HepG2 (cell line): ENCODE data around the gene IPO5. TPM values are rescaled to one million over a fixed set of nuclear protein-coding genes. Genes with fewer than 3 reads are reported as not detected.

ENCODE experiments used
- ATF1 ChIP-seq: IDR thresholded peaks from 2 replicates; pipeline ENCODE4 v1.6.1; 2016; ENCODE audit warnings: mild to moderate bottlenecking, control low read depth
- BATF2 ChIP-seq: sonication (generic); formaldehyde crosslinking; IDR thresholded peaks from 2 replicates; pipeline ENCODE4 v1.8.0; 2022; ENCODE audit warnings: mild to moderate bottlenecking, missing genetic modification reagents, moderate library complexity
- DNMT1 ChIP-seq: sonication (generic); formaldehyde crosslinking; IDR thresholded peaks from 2 replicates; pipeline ENCODE4 v1.5.1; 2020; ENCODE audit warnings: mild to moderate bottlenecking, missing genetic modification reagents
- FOXK1 ChIP-seq: sonication (generic); formaldehyde crosslinking; IDR thresholded peaks from 2 replicates; pipeline ENCODE4 v1.4.0; 2020; ENCODE audit warnings: low read depth, missing genetic modification reagents, borderline replicate concordance
- HOXA3 ChIP-seq: sonication (generic); formaldehyde crosslinking; IDR thresholded peaks from 2 replicates; pipeline ENCODE4 v1.5.0; 2020; ENCODE audit warnings: missing genetic modification reagents
- HOXD1 ChIP-seq: sonication (generic); formaldehyde crosslinking; IDR thresholded peaks from 2 replicates; pipeline ENCODE4 v1.5.0; 2020; ENCODE audit warnings: missing genetic modification reagents
- KDM5A ChIP-seq: fragments of 200-600 bp; sonication (generic); IDR thresholded peaks from 2 replicates; pipeline ENCODE4 v1.7.0; 2018; ENCODE audit warnings: antibody characterized with exemption, mild to moderate bottlenecking, low read length, borderline replicate concordance
- LCORL ChIP-seq, 2 experiments: fragments of 450-650 bp in 1 of 2; sonication (generic) in 1 of 2; formaldehyde crosslinking in 1 of 2; IDR thresholded peaks; 2 replicates each; pipeline versions ENCODE4 v1.5.0 to v1.6.1; 2017 to 2020; ENCODE audit warnings: antibody characterized with exemption in 1 of 2, missing genetic modification reagents in 1 of 2
- MED13 ChIP-seq: sonication (generic); formaldehyde crosslinking; IDR thresholded peaks from 2 replicates; pipeline ENCODE4 v1.5.0; 2020; ENCODE audit warnings: missing genetic modification reagents
- PHF21A ChIP-seq: sonication (generic); formaldehyde crosslinking; IDR thresholded peaks from 2 replicates; pipeline ENCODE4 v1.5.0; 2020; ENCODE audit warnings: mild to moderate bottlenecking, missing genetic modification reagents
- POLR2AphosphoS5 ChIP-seq: IDR thresholded peaks from 2 replicates; pipeline ENCODE4 v1.6.1; 2012; ENCODE audit warnings: low read depth, low read length
- RCOR2 ChIP-seq: IDR thresholded peaks from 2 replicates; pipeline ENCODE4 v1.6.1; 2016; ENCODE audit warnings: missing biosample characterization, missing genetic modification reagents
- RXRA ChIP-seq: sonication (generic); formaldehyde crosslinking; IDR thresholded peaks from 2 replicates; pipeline ENCODE4 v1.5.1; 2020; ENCODE audit warnings: missing genetic modification reagents
- SP4 ChIP-seq: sonication (generic); formaldehyde crosslinking; IDR thresholded peaks from 2 replicates; pipeline ENCODE4 v1.8.1; 2023; ENCODE audit warnings: mild to moderate bottlenecking, missing genetic modification reagents
- ZBED4 ChIP-seq: sonication (generic); formaldehyde crosslinking; IDR thresholded peaks from 2 replicates; pipeline ENCODE4 v1.4.0; 2020; ENCODE audit warnings: missing genetic modification reagents, borderline replicate concordance
- ZFP1 ChIP-seq: IDR thresholded peaks from 2 replicates; pipeline ENCODE4 v1.6.1; 2016
- ZNF30 ChIP-seq: sonication (generic); formaldehyde crosslinking; IDR thresholded peaks from 2 replicates; pipeline ENCODE4 v1.5.0; 2020; ENCODE audit warnings: mild to moderate bottlenecking, missing genetic modification reagents
- ZNF737 ChIP-seq: sonication (generic); formaldehyde crosslinking; IDR thresholded peaks from 2 replicates; pipeline ENCODE4 v1.5.0; 2020; ENCODE audit warnings: missing genetic modification reagents, mild to moderate bottlenecking, borderline replicate concordance
- ZNF790 ChIP-seq: sonication (generic); formaldehyde crosslinking; IDR thresholded peaks from 2 replicates; pipeline ENCODE4 v1.8.0; 2022; ENCODE audit warnings: missing genetic modification reagents, mild to moderate bottlenecking, borderline replicate concordance
- polyA plus RNA-seq, 8 experiments: library from polyadenylated mRNA; depleted of rRNA in 3 of 8; stranded (reverse) in 7 of 8; unstranded in 1 of 8; fragments of >200 nt; fragmentation: Illumina TruSeq in 4 of 8; extraction: Trizol in 4 of 8; gene quantifications; 2 replicates each; pipeline versions ENCODE4 v1.2.1 to v1.2.3, GENCODE V29; 2011 to 2016; ENCODE audit warnings: low read depth in 4 of 8, missing spikeins in 1 of 8, mixed read lengths in 1 of 8; ENCODE audit not compliant: insufficient read depth in 1 of 8
- total RNA-seq, 5 experiments: library from RNA; depleted of rRNA; stranded (reverse); fragments of >200 nt; fragmentation: Illumina TruSeq; extraction: Trizol; gene quantifications; 2 replicates each; pipeline ENCODE4 v1.2.3, GENCODE V29; 2016; ENCODE audit warnings: low read depth in 1 of 5
- TF ChIP-seq, protein P1 (sequence below): IDR thresholded peaks from 2 replicates; pipeline ENCODE4 v1.4.0; 2020; ENCODE audit warnings: mild to moderate bottlenecking, missing genetic modification reagents
- TF ChIP-seq, protein P2 (sequence below): fragments of 450-650 bp; IDR thresholded peaks from 2 replicates; pipeline ENCODE4 v1.6.1; 2017; ENCODE audit warnings: mild to moderate bottlenecking

Gene IPO5
- total and polyA plus RNA-seq, 2 of the 13 experiments (the other 11 are each of a cell fraction or from before 2014, with no cell fraction given), result 155 to 242 TPM

DNA sequence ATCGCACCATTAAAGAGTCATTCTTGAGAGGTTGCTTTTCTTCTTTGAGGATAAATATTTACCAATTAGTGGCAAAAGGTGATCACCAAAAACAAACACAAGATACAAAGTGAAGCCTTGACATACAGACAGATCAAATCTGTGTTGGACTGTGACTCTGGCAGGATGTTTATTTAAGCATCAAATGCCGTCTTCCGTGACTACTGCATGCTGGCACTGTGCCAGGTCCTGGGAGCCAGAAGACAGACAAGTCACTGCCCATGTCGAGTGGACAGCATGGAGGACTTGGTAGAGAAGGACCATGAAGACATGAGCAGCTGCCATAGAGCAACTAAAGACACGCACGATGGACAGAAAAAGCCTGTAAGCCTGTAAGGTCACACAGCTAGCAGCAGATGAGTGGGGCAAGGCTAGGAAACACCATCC is 96.6 kb downstream of the IPO5 start (continued):
- peak; percentile 99 for TF ChIP-seq LCORL (IDR thresholded peaks at IDR 0.05)
- no peak for TF ChIP-seq LCORL (CRISPR knock-in tag; IDR thresholded peaks at IDR 0.05)
- no peak for TF ChIP-seq ATF1 (CRISPR knock-in tag)
- TF ChIP-seq HOXD1 (CRISPR knock-in tag), result no peak; the same call in 1 of the 2 replicates
- TF ChIP-seq ZFP1 (CRISPR knock-in tag), result no peak
- 0 out of 2 replicates have a peak, but pooled peaks have one; percentile 24 for TF ChIP-seq FOXK1 (CRISPR knock-in tag)
- TF ChIP-seq ZNF30, result no peak
- no peak for TF ChIP-seq ZNF737
- TF ChIP-seq PHF21A (CRISPR knock-in tag), result peak; percentile 72
- no peak for TF ChIP-seq BATF2
- no peak for TF ChIP-seq ZNF790
- peak; percentile 60; the same call in 1 of the 2 replicates for TF ChIP-seq HOXA3 (CRISPR knock-in tag)
- TF ChIP-seq SP4, result no peak
- TF ChIP-seq ZBED4 (CRISPR knock-in tag), result no peak
- peak; percentile 79 for TF ChIP-seq RCOR2 (CRISPR knock-in tag)
- TF ChIP-seq MED13 (CRISPR knock-in tag), result no peak
- TF ChIP-seq RXRA (CRISPR knock-in tag), result peak; percentile 39; the same call in 1 of the 2 replicates
- TF ChIP-seq DNMT1, result no peak
- TF ChIP-seq KDM5A, result no peak
- TF ChIP-seq, protein P1, sequence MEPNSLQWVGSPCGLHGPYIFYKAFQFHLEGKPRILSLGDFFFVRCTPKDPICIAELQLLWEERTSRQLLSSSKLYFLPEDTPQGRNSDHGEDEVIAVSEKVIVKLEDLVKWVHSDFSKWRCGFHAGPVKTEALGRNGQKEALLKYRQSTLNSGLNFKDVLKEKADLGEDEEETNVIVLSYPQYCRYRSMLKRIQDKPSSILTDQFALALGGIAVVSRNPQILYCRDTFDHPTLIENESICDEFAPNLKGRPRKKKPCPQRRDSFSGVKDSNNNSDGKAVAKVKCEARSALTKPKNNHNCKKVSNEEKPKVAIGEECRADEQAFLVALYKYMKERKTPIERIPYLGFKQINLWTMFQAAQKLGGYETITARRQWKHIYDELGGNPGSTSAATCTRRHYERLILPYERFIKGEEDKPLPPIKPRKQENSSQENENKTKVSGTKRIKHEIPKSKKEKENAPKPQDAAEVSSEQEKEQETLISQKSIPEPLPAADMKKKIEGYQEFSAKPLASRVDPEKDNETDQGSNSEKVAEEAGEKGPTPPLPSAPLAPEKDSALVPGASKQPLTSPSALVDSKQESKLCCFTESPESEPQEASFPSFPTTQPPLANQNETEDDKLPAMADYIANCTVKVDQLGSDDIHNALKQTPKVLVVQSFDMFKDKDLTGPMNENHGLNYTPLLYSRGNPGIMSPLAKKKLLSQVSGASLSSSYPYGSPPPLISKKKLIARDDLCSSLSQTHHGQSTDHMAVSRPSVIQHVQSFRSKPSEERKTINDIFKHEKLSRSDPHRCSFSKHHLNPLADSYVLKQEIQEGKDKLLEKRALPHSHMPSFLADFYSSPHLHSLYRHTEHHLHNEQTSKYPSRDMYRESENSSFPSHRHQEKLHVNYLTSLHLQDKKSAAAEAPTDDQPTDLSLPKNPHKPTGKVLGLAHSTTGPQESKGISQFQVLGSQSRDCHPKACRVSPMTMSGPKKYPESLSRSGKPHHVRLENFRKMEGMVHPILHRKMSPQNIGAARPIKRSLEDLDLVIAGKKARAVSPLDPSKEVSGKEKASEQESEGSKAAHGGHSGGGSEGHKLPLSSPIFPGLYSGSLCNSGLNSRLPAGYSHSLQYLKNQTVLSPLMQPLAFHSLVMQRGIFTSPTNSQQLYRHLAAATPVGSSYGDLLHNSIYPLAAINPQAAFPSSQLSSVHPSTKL, result peak; percentile 90
- TF ChIP-seq, protein P2, sequence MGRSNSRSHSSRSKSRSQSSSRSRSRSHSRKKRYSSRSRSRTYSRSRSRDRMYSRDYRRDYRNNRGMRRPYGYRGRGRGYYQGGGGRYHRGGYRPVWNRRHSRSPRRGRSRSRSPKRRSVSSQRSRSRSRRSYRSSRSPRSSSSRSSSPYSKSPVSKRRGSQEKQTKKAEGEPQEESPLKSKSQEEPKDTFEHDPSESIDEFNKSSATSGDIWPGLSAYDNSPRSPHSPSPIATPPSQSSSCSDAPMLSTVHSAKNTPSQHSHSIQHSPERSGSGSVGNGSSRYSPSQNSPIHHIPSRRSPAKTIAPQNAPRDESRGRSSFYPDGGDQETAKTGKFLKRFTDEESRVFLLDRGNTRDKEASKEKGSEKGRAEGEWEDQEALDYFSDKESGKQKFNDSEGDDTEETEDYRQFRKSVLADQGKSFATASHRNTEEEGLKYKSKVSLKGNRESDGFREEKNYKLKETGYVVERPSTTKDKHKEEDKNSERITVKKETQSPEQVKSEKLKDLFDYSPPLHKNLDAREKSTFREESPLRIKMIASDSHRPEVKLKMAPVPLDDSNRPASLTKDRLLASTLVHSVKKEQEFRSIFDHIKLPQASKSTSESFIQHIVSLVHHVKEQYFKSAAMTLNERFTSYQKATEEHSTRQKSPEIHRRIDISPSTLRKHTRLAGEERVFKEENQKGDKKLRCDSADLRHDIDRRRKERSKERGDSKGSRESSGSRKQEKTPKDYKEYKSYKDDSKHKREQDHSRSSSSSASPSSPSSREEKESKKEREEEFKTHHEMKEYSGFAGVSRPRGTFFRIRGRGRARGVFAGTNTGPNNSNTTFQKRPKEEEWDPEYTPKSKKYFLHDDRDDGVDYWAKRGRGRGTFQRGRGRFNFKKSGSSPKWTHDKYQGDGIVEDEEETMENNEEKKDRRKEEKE, result no peak
- no peak for TF ChIP-seq POLR2AphosphoS5
